K562 (cell line): ENCODE data around the gene TMEM209. TPM values are rescaled to one million over a fixed set of nuclear protein-coding genes. Genes with fewer than 3 reads are reported as not detected.
A peak's percentile ranks its signal among the peaks of the same experiment; 100 is the strongest.

Experiments
- CCNT2 ChIP-seq: IDR thresholded peaks from 2 replicates; pipeline ENCODE4 v1.6.1; 2011; ENCODE audit warnings: borderline replicate concordance, low read depth, mild to moderate bottlenecking, moderate library complexity, mixed read lengths, low read length; ENCODE audit not compliant: insufficient read length; ENCODE audit errors: extremely low read depth
- CEBPZ ChIP-seq: fragments of 150-350 bp; IDR thresholded peaks from 2 replicates; pipeline ENCODE4 v1.6.1; 2014; ENCODE audit warnings: low read depth, mild to moderate bottlenecking, low read length, borderline replicate concordance
- CSDE1 ChIP-seq, 2 experiments: fragments of 450-650 bp; IDR thresholded peaks; 2 replicates each; pipeline ENCODE4 v1.6.1; 2016; ENCODE audit warnings: mild to moderate bottlenecking in 1 of 2
- CTCF ChIP-seq, 3 experiments: IDR thresholded peaks in 2 of 3; conservative IDR thresholded peaks in 1 of 3; 2 replicates each; pipeline ENCODE4 v1.5.1; 2011 to 2012; ENCODE audit warnings: low read length in 3 of 3, mild to moderate bottlenecking in 3 of 3, control low read depth in 2 of 3, improper control_type of control experiment in 1 of 3, inconsistent platforms in 1 of 3, low read depth in 1 of 3, mixed read lengths in 1 of 3, moderate library complexity in 1 of 3; ENCODE audit not compliant: insufficient read depth in 2 of 3
- EGR1 ChIP-seq: fragments of 450-650 bp; conservative IDR thresholded peaks from 2 replicates; pipeline ENCODE4 v1.6.1; 2017; ENCODE audit warnings: mild to moderate bottlenecking
- ELF4 ChIP-seq: fragments of 450-650 bp; formaldehyde crosslinking; IDR thresholded peaks from 2 replicates; pipeline ENCODE4 v1.4.0; 2022; ENCODE audit warnings: missing genetic modification characterization
- ESRRB ChIP-seq: fragments of 250-450 bp; sonication (Bioruptor Pico); IDR thresholded peaks from 2 replicates; pipeline ENCODE4 v1.5.0; 2020; ENCODE audit warnings: mild to moderate bottlenecking, moderate library complexity, borderline replicate concordance
- FOSL1 ChIP-seq: fragments of 200-800 bp; sonication (Bioruptor generic); conservative IDR thresholded peaks from 2 replicates; pipeline ENCODE4 v1.6.1; 2016; ENCODE audit warnings: missing genetic modification characterization, missing compliant biosample characterization
- KAT2B ChIP-seq: IDR thresholded peaks from one replicate; pipeline ENCODE4 v1.6.1; 2012; ENCODE audit warnings: low read depth, mild to moderate bottlenecking, control low read depth, inconsistent platforms, low read length, moderate library complexity
- MEF2D ChIP-seq: conservative IDR thresholded peaks from 2 replicates; pipeline ENCODE4 v1.6.1; 2016; ENCODE audit warnings: low read depth, missing genetic modification characterization, missing compliant biosample characterization
- NCOR1 ChIP-seq: fragments of 450-650 bp; IDR thresholded peaks from 2 replicates; pipeline ENCODE4 v1.6.1; 2016; ENCODE audit warnings: mild to moderate bottlenecking, moderate library complexity
- NR2C1 ChIP-seq, 2 experiments: fragments of 450-650 bp; IDR thresholded peaks; 2 replicates each; pipeline ENCODE4 v1.6.1; 2017; ENCODE audit warnings: mild to moderate bottlenecking in 2 of 2, antibody characterized with exemption in 1 of 2, inconsistent platforms in 1 of 2, missing compliant biosample characterization in 1 of 2, missing genetic modification characterization in 1 of 2
- NR4A1 ChIP-seq, 2 experiments: fragments of 250-450 bp in 1 of 2; fragments of 450-650 bp in 1 of 2; sonication (Bioruptor Pico) in 1 of 2; IDR thresholded peaks; 2 replicates each; pipeline versions ENCODE4 v1.4.0 to v1.6.1; 2016 to 2020; ENCODE audit warnings: mild to moderate bottlenecking in 2 of 2, missing compliant biosample characterization in 1 of 2, missing genetic modification characterization in 1 of 2, moderate library complexity in 1 of 2
- PRPF4 ChIP-seq: fragments of 200-400 bp; formaldehyde crosslinking; IDR thresholded peaks from one replicate; pipeline ENCODE4 v1.6.1; 2017; ENCODE audit warnings: low read length, low read depth, mild to moderate bottlenecking; ENCODE audit not compliant: insufficient read depth, poor library complexity, severe bottlenecking
- SAP30 ChIP-seq: fragments of 200-600 bp; sonication (generic); IDR thresholded peaks from 2 replicates; pipeline ENCODE4 v1.6.1; 2012; ENCODE audit warnings: borderline replicate concordance, low read depth, mild to moderate bottlenecking, moderate library complexity, low read length, control low read depth, inconsistent platforms; ENCODE audit not compliant: insufficient read depth, poor library complexity, severe bottlenecking
- SPI1 ChIP-seq: IDR thresholded peaks from 2 replicates; pipeline ENCODE4 v1.6.1; 2011; ENCODE audit warnings: low read depth, low read length, control low read depth, borderline replicate concordance
- U2AF1 ChIP-seq: fragments of 200-400 bp; formaldehyde crosslinking; optimal IDR thresholded peaks from 2 replicates; pipeline ENCODE3; 2017; ENCODE audit warnings: mild to moderate bottlenecking, low read depth, low read length, moderate library complexity
- ZNF143 ChIP-seq: sonication (generic); formaldehyde crosslinking; IDR thresholded peaks from 2 replicates; pipeline ENCODE4 v1.9.0; 2022; ENCODE audit warnings: mild to moderate bottlenecking, missing genetic modification reagents
- ZNF449 ChIP-seq: fragments of 250-450 bp; sonication (Bioruptor Pico); IDR thresholded peaks from 2 replicates; pipeline ENCODE4 v1.8.0; 2022; ENCODE audit warnings: moderate library complexity, mild to moderate bottlenecking, inconsistent platforms
- ZNF766 ChIP-seq: fragments of 200-800 bp; sonication (Bioruptor generic); conservative IDR thresholded peaks from 2 replicates; pipeline ENCODE4 v1.6.1; 2016; ENCODE audit warnings: missing genetic modification characterization, missing compliant biosample characterization
- polyA plus RNA-seq, 8 experiments: library from polyadenylated mRNA; depleted of rRNA in 4 of 8; stranded (reverse) in 5 of 8; unstranded in 3 of 8; fragments of >200 nt; fragmentation: Nextera tagmentation in 2 of 8; fragmentation: Illumina TruSeq in 1 of 8; extraction: Ambion mirVana in 2 of 8; extraction: Trizol in 1 of 8; gene quantifications; 2 replicates each; pipeline versions ENCODE4 v1.2.1 to v1.2.3, GENCODE V29; 2011 to 2014; ENCODE audit warnings: inconsistent platforms in 1 of 8, missing spikeins in 1 of 8
- total RNA-seq, 7 experiments: library from RNA; depleted of rRNA in 6 of 7; stranded (reverse); fragments of >200 nt in 6 of 7; fragmentation: Illumina TruSeq in 2 of 7; extraction: Trizol in 2 of 7; gene quantifications; 2 replicates each; pipeline versions ENCODE4 v1.2.1 to v1.2.3, GENCODE V29; 2011 to 2021; ENCODE audit warnings: low replicate concordance in 1 of 7

The TMEM209 gene
- total and polyA plus RNA-seq, 9 of the 15 experiments (the other 6 are each of a cell fraction or from before 2014, with no cell fraction given): 36.8 to 116 (median 76.6) TPM

GRCh38 chr7:130242198-130243014 lies 37.2 kb upstream of the TMEM209 start (continued):
- TF ChIP-seq CCNT2: no peak
- TF ChIP-seq CSDE1 (IDR thresholded peaks at IDR 0.05): no peak
- TF ChIP-seq SPI1: no peak
- TF ChIP-seq KAT2B: no peak
- no peak for TF ChIP-seq ZNF449 (CRISPR knock-in tag)
- TF ChIP-seq ELF4 (CRISPR knock-in tag): no peak
- no peak for TF ChIP-seq NR4A1 (CRISPR knock-in tag; IDR thresholded peaks at IDR 0.05)
- no peak for TF ChIP-seq NR4A1 (tag; IDR thresholded peaks at IDR 0.05)
- TF ChIP-seq CTCF (IDR thresholded peaks at IDR 0.05 in 2 of 3, conservative IDR thresholded peaks at IDR 0.05 in 1 of 3; ENCODE audit: insufficient read depth in 2 of 3, low read depth in 1 of 3, low read length in 3 of 3): peak; percentile 94 to 97 (median 96)
- TF ChIP-seq EGR1: no peak
- TF ChIP-seq PRPF4: no peak
- TF ChIP-seq CEBPZ: no peak
- TF ChIP-seq SAP30: no peak
- no peak for TF ChIP-seq ZNF766 (CRISPR knock-in tag)
- TF ChIP-seq NR2C1 (IDR thresholded peaks at IDR 0.05): no peak
- TF ChIP-seq NR2C1 (tag; IDR thresholded peaks at IDR 0.05): no peak
- TF ChIP-seq U2AF1: no peak
- TF ChIP-seq ZNF143 (CRISPR knock-in tag): no peak
- TF ChIP-seq ESRRB (CRISPR knock-in tag): no peak
- peak; percentile 93 for TF ChIP-seq NCOR1
- TF ChIP-seq MEF2D (tag): 0 out of 2 replicates have a peak, but pooled peaks have one; percentile 22
- peak; percentile 98 for TF ChIP-seq FOSL1
